ENCODE data around the gene PANK2.
A peak's percentile ranks its signal among the peaks of the same experiment; 100 is the strongest.
"Not testable (repeated sequence)": the region's sequence is repeated elsewhere in the genome, so short reads cannot be mapped to it uniquely, and the experiment has no call there.

Gene PANK2

DNA sequence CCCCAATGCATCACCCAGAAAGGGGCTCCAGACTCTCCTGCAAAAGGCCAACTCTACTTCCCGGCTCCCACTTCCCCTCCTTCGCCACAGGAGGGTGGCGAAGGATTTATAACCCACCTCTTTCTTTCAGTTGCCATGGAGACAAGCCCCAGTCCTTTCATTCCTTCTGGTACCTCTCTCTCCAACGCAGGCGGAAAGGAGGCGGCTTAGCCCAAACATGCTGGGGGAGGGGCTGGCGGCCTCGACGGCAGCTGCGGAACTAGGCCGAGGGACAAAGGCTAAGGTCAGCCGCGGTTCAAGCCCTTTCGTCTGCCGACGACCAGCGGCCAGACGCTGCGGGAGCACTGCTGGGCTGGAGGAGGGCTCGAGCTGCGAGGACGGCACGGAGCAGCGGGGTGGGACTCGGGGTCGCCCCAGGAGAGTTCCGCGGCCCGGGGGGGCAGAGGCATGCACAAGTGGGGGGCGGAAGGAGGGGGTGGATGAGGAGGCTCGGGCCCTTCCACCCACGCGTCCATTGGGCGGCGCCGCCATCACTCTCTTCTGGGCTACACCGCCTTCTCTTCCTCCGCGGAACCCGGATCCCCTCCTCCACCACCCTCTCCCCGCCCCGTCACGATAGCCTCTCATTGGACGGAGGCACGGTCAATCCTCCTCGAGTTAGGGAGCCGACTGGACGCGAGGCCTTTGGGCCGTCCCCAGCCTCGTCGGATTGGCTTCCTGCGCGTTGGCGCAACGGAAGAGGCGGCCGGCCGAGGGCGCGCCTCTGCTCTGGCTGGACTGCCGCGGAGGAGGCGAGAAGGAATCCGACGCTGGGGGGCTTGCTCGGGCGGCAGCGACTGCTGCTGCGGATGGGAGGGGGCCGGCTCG, at the start of gene PANK2:
TSS of gene PANK2 (plus strand) at position 766 of the 867 bp plus-strand sequence.
- Histone ChIP-seq H3K4me3 (ENCODE audit: low read length) (peak within 1 kb of the TSS; percentile 85), H3K36me3 (ENCODE audit: control insufficient read depth, insufficient read depth, low read length) (no peaks in the 10 kb centered on the region), H3K4me1 (ENCODE audit: control insufficient read depth, insufficient read depth, low read length) (peaks cover 30% of the 10 kb centered on the region), H3K9me3 (ENCODE audit: control insufficient read depth, low read length) (no peaks in the 10 kb centered on the region), H3K9ac (ENCODE audit: low read length) (peak within 1 kb of the TSS; percentile 96), H3K27me3 (ENCODE audit: control insufficient read depth, insufficient read depth, low read length) (no peaks in the 10 kb centered on the region)

DNA sequence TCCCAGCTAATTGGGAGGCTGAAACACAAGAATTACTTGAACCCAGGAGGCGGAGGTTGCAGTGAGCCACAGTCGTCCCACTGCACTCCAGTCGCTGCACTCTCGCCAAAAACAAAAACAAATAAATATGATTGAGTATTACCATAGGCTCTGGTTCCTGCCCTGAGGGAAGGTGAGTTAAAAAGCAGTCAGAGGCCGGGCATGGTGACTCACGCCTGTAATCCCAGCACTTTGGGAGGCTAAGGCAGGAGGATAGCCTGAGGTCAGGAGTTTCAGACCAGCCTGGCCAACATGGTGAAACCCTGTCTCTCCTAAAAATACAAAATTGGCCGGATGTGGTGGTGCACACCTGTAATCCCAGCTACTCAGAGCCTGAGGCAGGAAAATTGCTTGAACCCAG, 49.0 kb upstream of the PANK2 start:
- not testable (repeated sequence) for H3K4me3 ChIP-seq (ENCODE audit: low read length); H3K4me1 ChIP-seq (ENCODE audit: control insufficient read depth, insufficient read depth, low read length); H3K27me3 ChIP-seq (ENCODE audit: control insufficient read depth, insufficient read depth, low read length); H3K36me3 ChIP-seq (ENCODE audit: control insufficient read depth, insufficient read depth, low read length); H3K9me3 ChIP-seq (ENCODE audit: control insufficient read depth, low read length); H3K9ac ChIP-seq (ENCODE audit: low read length)

DNA sequence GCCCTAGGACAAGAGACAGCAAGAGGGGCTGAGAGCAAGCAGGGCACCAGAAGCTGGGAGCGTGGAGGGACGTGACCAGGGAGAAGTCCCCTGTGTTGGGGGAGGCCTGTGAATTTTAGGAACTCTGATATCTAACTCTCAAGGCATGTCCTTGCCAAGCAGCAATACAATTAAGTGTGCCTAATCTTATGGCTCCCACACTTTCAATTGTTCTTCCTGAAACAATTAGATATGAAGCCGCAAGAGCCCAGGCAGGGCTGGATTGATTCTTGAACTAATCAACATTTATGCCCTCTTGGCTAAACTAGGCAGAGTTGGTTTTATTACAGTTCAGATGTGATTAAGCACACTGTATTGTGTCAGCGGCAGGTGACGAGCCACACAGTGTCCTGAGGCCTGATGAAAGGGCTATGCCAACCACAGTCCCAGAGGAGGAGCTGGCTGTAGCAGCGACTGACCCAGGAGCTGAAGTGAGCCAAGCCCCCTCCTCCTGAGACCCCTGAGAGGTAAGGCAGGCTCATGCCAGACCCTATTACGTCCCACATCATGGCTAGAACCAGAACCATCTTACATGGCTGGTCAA, 46.7 kb upstream of the PANK2 start:
- Histone ChIP-seq H3K9ac (ENCODE audit: low read length) (no peak overlapping the region), H3K27me3 (ENCODE audit: control insufficient read depth, insufficient read depth, low read length) (no peaks in the 10 kb centered on the region), H3K9me3 (ENCODE audit: control insufficient read depth, low read length) (no peaks in the 10 kb centered on the region), H3K4me1 (ENCODE audit: control insufficient read depth, insufficient read depth, low read length) (peaks cover 2% of the 10 kb centered on the region), H3K36me3 (ENCODE audit: control insufficient read depth, insufficient read depth, low read length) (no peaks in the 10 kb centered on the region), H3K4me3 (ENCODE audit: low read length) (no peak overlapping the region)

DNA sequence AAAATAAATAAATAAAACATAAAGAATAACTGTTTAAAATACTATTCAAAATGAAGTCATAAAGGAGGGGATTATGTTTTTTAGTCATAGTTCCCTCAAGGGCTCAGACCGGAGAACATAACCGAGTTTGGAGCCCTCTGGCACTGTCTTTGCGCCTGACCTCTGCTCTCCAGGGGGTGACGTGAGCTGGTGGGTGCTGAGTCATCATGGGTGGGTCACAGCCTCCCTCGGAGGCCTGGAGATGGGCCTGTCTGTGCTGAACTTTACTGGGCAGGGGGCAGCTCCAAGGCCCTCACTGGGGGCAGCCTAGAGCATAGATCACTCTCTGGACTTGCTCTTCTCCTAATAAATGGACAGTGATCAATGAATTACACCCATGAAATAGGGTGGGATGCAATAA, 45.7 kb upstream of the PANK2 start:
- H3K36me3 ChIP-seq (ENCODE audit: control insufficient read depth, insufficient read depth, low read length): no peaks in the 10 kb centered on the region
- peaks cover 7% of the 10 kb centered on the region for H3K4me1 ChIP-seq (ENCODE audit: control insufficient read depth, insufficient read depth, low read length)
- H3K4me3 ChIP-seq (ENCODE audit: low read length): no peak overlapping the region
- no peaks in the 10 kb centered on the region for H3K9me3 ChIP-seq (ENCODE audit: control insufficient read depth, low read length)
- no peak overlapping the region for H3K9ac ChIP-seq (ENCODE audit: low read length)
- H3K27me3 ChIP-seq (ENCODE audit: control insufficient read depth, insufficient read depth, low read length): no peaks in the 10 kb centered on the region

DNA sequence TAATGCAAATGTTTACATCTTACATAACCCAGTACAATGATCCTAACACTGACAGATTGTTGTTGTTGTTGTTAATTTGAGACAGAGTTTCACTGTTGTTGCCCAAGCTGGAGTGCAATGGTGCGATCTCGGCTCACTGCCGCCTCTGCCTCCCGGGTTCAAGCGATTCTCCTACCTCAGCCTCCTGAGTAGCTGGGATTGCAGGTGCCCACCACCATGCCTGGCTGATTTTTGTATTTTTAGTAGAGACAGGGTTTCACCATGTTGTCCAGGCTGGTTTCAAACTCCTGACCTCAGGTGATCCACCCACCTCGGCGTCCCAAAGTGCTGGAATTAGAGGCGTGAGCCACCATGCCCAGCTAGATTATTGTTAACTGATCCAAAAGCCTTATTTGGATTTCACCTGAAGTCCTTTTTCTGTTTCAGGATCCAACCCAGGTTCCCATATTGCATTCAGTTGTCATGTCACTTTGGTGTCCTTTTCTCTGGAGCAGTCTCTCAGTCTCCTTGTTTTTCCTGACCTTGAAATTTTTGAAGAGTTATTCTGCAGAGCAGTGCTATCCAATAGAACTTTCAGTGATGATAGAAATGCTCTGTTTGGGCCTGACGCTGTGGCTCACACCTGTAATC, 45.1 kb upstream of the PANK2 start:
- not testable (repeated sequence) for H3K27me3 ChIP-seq (ENCODE audit: control insufficient read depth, insufficient read depth, low read length); H3K9ac ChIP-seq (ENCODE audit: low read length); H3K9me3 ChIP-seq (ENCODE audit: control insufficient read depth, low read length); H3K4me1 ChIP-seq (ENCODE audit: control insufficient read depth, insufficient read depth, low read length); H3K4me3 ChIP-seq (ENCODE audit: low read length); H3K36me3 ChIP-seq (ENCODE audit: control insufficient read depth, insufficient read depth, low read length)

DNA sequence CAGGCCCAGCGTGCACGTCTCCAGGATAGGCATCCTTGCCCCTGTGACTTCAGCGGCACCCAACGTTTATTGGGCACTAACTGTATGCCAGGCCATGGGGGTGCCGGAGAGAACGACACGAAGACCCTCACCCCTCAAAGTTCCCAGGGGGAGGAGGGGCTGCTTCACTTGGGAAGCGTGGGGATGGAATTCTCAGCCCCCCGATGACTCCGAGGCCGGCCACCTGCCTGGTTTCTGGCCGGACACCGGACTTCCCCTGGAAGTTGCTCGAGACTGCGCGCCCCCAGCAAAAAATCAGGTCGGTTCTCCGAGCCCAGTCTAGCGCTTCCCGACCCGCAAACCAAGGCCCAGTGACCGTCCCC, 42.8 kb upstream of the PANK2 start:
- Histone ChIP-seq H3K4me1 (ENCODE audit: control insufficient read depth, insufficient read depth, low read length) (peaks cover 7% of the 10 kb centered on the region), H3K36me3 (ENCODE audit: control insufficient read depth, insufficient read depth, low read length) (no peaks in the 10 kb centered on the region), H3K4me3 (ENCODE audit: low read length) (peak overlapping the region; percentile 15), H3K27me3 (ENCODE audit: control insufficient read depth, insufficient read depth, low read length) (no peaks in the 10 kb centered on the region), H3K9ac (ENCODE audit: low read length) (peak overlapping the region; percentile 98), H3K9me3 (ENCODE audit: control insufficient read depth, low read length) (no peaks in the 10 kb centered on the region)

DNA sequence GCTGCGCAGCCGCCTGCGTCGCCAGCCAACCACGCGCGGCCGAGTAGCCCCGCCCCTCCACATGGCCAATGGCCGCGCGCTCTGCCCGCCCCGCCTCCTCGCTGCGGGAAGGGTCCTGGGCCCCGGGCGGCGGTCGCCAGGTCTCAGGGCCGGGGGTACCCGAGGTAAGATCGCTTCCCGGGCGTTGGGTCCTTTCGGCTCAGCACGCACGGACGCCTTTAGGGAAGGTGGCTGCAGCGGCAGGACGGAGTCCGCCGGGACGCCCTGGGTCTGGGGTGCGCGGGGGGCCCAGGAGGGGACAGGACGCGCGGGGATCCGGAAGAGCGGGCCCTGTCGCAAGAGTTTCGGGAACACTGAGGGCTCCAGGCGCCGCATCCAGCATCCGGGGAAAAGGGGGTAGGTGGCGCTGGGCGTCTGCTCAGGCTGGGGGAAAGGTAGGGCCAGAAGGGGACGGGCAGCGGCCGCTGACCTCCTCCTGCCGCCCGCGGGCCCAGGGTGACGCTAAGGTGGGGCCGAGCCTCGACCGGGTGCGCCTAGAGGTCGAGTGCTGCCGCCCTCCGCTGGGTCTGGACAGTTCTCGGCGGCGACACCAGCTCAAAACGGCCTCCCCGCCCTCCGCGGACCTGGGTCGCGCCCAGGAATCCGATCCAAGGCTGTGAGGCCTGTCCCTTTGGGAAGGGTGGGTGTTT, 42.3 kb upstream of the PANK2 start, which contains the start of gene MAVS:
TSS of gene MAVS (plus strand) at position 95 of the 689 bp plus-strand sequence. CDS start 7,791 bp downstream, outside the sequence.
- Histone ChIP-seq H3K9ac (ENCODE audit: low read length) (peak within 1 kb of the TSS; percentile 98), H3K27me3 (ENCODE audit: control insufficient read depth, insufficient read depth, low read length) (no peaks in the 10 kb centered on the region), H3K36me3 (ENCODE audit: control insufficient read depth, insufficient read depth, low read length) (no peaks in the 10 kb centered on the region), H3K9me3 (ENCODE audit: control insufficient read depth, low read length) (no peaks in the 10 kb centered on the region), H3K4me1 (ENCODE audit: control insufficient read depth, insufficient read depth, low read length) (peaks cover 7% of the 10 kb centered on the region), H3K4me3 (ENCODE audit: low read length) (peak within 1 kb of the TSS; percentile 15)

DNA sequence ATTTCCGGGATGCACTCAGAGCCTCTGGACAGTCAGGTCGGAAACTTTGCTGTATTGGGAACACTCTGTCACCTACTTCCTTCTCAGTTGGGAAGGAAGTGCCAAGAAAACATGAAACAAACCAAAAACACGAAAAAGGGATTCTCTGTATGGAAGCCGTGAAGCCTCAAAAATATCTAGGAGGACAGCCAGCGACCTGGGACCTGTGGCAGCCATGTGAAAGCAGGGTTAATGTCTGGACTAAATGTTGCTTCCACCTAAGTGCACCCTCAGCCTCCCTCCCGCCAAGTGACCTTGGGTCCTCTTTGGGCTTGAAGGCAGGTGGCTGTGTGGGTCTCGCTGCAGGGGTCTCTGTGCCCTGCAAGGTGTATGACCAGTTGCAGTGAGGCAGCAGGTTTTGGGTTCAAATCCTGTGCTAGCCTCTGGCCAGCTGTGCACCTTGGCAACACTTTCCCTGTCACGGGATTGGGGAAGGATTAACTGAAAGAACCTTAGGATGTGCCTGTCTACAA, 41.7 kb upstream of the PANK2 start:
- Histone ChIP-seq H3K9me3 (ENCODE audit: control insufficient read depth, low read length) (no peaks in the 10 kb centered on the region), H3K4me1 (ENCODE audit: control insufficient read depth, insufficient read depth, low read length) (peaks cover 7% of the 10 kb centered on the region), H3K4me3 (ENCODE audit: low read length) (peak overlapping the region; percentile 15), H3K36me3 (ENCODE audit: control insufficient read depth, insufficient read depth, low read length) (no peaks in the 10 kb centered on the region), H3K27me3 (ENCODE audit: control insufficient read depth, insufficient read depth, low read length) (no peaks in the 10 kb centered on the region), H3K9ac (ENCODE audit: low read length) (peak overlapping the region; percentile 98)

DNA sequence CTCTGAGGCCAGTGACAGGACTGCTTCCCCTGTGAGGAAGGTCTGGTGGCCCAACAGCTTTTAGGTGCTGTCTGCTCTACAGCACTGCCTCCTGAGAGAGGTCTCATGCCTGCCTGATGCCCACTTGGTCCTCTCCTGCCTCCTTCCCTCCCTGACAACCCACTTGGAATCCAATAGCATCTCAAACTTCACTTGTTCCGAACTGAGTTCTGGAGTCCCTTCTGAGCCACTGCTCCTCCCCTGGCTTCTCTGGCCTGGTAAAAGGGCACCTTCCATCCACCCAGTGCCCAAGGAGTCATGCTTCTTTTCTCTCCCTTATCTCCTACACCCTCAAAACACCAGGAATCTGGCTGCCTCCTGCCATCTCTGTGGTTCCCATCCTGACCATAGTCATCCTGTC, 40.6 kb upstream of the PANK2 start:
- H3K4me1 ChIP-seq (ENCODE audit: control insufficient read depth, insufficient read depth, low read length): peaks cover 7% of the 10 kb centered on the region
- H3K9ac ChIP-seq (ENCODE audit: low read length): no peak overlapping the region
- no peaks in the 10 kb centered on the region for H3K27me3 ChIP-seq (ENCODE audit: control insufficient read depth, insufficient read depth, low read length)
- no peaks in the 10 kb centered on the region for H3K36me3 ChIP-seq (ENCODE audit: control insufficient read depth, insufficient read depth, low read length)
- H3K9me3 ChIP-seq (ENCODE audit: control insufficient read depth, low read length): no peaks in the 10 kb centered on the region
- no peak overlapping the region for H3K4me3 ChIP-seq (ENCODE audit: low read length)

DNA sequence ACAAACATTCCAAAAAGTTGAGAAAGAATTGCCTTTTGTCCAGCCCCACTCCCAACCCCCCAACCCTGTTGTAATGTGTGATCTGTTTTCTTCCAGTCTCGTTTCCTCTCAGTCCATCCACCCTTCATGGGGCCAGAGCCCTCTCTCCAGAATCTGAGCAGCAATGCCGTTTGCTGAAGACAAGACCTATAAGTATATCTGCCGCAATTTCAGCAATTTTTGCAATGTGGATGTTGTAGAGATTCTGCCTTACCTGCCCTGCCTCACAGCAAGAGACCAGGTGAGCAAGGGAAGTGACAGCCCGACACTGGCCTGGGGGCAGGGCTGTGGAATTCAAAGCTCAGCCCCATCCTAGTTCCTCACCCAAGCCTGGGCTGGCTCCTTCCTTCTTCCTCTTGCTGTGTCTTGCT, 34.7 kb upstream of the PANK2 start:
- Histone ChIP-seq H3K9me3 (ENCODE audit: control insufficient read depth, low read length) (no peaks in the 10 kb centered on the region), H3K27me3 (ENCODE audit: control insufficient read depth, insufficient read depth, low read length) (no peaks in the 10 kb centered on the region), H3K4me3 (ENCODE audit: low read length) (no peak overlapping the region), H3K36me3 (ENCODE audit: control insufficient read depth, insufficient read depth, low read length) (peaks cover 4% of the 10 kb centered on the region), H3K9ac (ENCODE audit: low read length) (no peak overlapping the region), H3K4me1 (ENCODE audit: control insufficient read depth, insufficient read depth, low read length) (no peaks in the 10 kb centered on the region)

DNA sequence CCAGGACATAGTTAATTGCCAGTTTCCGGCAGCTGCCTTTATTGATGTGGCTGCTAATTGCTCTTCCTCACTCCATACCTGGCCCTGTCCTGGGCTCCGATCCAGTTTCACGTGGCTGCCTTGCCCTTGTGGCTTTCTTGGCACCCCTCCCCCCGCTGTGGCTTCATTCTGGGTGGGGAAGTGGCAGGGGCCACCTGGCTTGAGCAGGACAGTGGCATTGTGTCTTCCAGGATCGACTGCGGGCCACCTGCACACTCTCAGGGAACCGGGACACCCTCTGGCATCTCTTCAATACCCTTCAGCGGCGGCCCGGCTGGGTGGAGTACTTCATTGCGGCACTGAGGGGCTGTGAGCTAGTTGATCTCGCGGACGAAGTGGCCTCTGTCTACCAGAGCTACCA, 31.8 kb upstream of the PANK2 start:
- Histone ChIP-seq H3K9ac (ENCODE audit: low read length) (no peak overlapping the region), H3K9me3 (ENCODE audit: control insufficient read depth, low read length) (no peaks in the 10 kb centered on the region), H3K36me3 (ENCODE audit: control insufficient read depth, insufficient read depth, low read length) (peaks cover 16% of the 10 kb centered on the region), H3K4me3 (ENCODE audit: low read length) (no peak overlapping the region), H3K27me3 (ENCODE audit: control insufficient read depth, insufficient read depth, low read length) (no peaks in the 10 kb centered on the region), H3K4me1 (ENCODE audit: control insufficient read depth, insufficient read depth, low read length) (no peaks in the 10 kb centered on the region)

Data from mucosa of stomach (tissue), 1 donor.